B cell (primary cell): ENCODE results near the gene C6orf58. TPM values are rescaled to one million over a fixed set of nuclear protein-coding genes. Genes with fewer than 3 reads are reported as not detected.

Experiments
- ATAC-seq: fragments of 200-7000 bp; cut with Tn5 transposase; one replicate; pipeline ENCODE4 v1.10.0; 2021; ENCODE audit warnings: low read depth, mild to moderate bottlenecking, moderate number of reproducible peaks, moderate library complexity
- CTCF ChIA-PET: fragments of 350-600 bp; sonication (Branson Sonifier 250); formaldehyde crosslinking; loops from one replicate; lab custom pipeline; 2021; ENCODE audit warnings: antibody characterized with exemption, inconsistent platforms; lab: Charles Lee
- POLR2A ChIA-PET: fragments of 350-600 bp; sonication (Branson Sonifier 250); formaldehyde crosslinking; loops from one replicate; lab custom pipeline; 2021; ENCODE audit warnings: antibody characterized with exemption; lab: Charles Lee
- DNase-seq: peaks from one replicate; pipeline ENCODE4 v3.0.0; 2013
- H2AFZ ChIP-seq: 2 replicates; pipeline ENCODE4 v1.6.1; 2012; ENCODE audit warnings: mild to moderate bottlenecking, low read depth, low read length; ENCODE audit not compliant: insufficient read depth, poor library complexity, severe bottlenecking
- H3K27ac ChIP-seq, 2 donors: 1 replicate in 1 of 2; 2 replicates in 1 of 2; pipeline ENCODE4 v1.5.1; 2012 to 2013; ENCODE audit warnings: low read length in 2 of 2, mild to moderate bottlenecking in 2 of 2, moderate library complexity in 1 of 2
- H3K27me3 ChIP-seq, 4 experiments: fragments of 200-600 bp in 1 of 4; sonication (generic) in 1 of 4; replicated peaks in 1 of 4; 1 replicate in 2 of 4; 2 replicates in 2 of 4; pipeline versions ENCODE4 v1.6.1 to v1.7.0; 2013 to 2016; ENCODE audit warnings: low read length in 3 of 4, mild to moderate bottlenecking in 2 of 4, mixed read lengths in 1 of 4, moderate library complexity in 1 of 4; ENCODE audit not compliant: insufficient read depth in 4 of 4, control insufficient read depth in 3 of 4; ENCODE audit errors: control extremely low read depth in 1 of 4
- H3K36me3 ChIP-seq, 2 experiments: replicated peaks in 1 of 2; 1 replicate in 1 of 2; 2 replicates in 1 of 2; pipeline versions ENCODE4 v1.6.1 to v1.7.1; 2013; ENCODE audit warnings: low read length in 1 of 2; ENCODE audit not compliant: insufficient read depth in 2 of 2, control insufficient read depth in 1 of 2; ENCODE audit errors: control extremely low read depth in 1 of 2, extremely low read depth in 1 of 2
- H3K4me1 ChIP-seq, 2 donors: fragments of 200-600 bp in 1 of 2; sonication (generic) in 1 of 2; 1 replicate in 1 of 2; 2 replicates in 1 of 2; pipeline versions ENCODE4 v1.5.1 to v1.6.1; 2013 to 2017; ENCODE audit warnings: low read length in 2 of 2; ENCODE audit not compliant: control insufficient read depth in 2 of 2, insufficient read depth in 2 of 2
- H3K4me2 ChIP-seq: replicated peaks from 2 replicates; pipeline ENCODE3; 2012; ENCODE audit warnings: mild to moderate bottlenecking, low read depth, low read length; ENCODE audit not compliant: poor library complexity, severe bottlenecking
- H3K4me3 ChIP-seq, 5 experiments: fragments of 200-600 bp in 1 of 5; sonication (generic) in 1 of 5; 1 replicate in 3 of 5; 2 replicates in 2 of 5; pipeline versions ENCODE4 v1.5.1 to v1.7.0; 2011 to 2016; ENCODE audit warnings: low read length in 4 of 5, mild to moderate bottlenecking in 4 of 5, low read depth in 2 of 5, control low read depth in 1 of 5, moderate library complexity in 1 of 5; ENCODE audit not compliant: insufficient read depth in 1 of 5; ENCODE audit errors: control extremely low read depth in 1 of 5, extremely low read depth in 1 of 5
- H3K79me2 ChIP-seq: fragments of 200-600 bp; sonication (generic); one replicate; pipeline ENCODE4 v1.6.0; 2016; ENCODE audit warnings: low read length; ENCODE audit not compliant: control insufficient read depth, insufficient read depth
- H3K9ac ChIP-seq: fragments of 200-600 bp; sonication (generic); 2 replicates; pipeline ENCODE4 v1.6.1; 2017; ENCODE audit warnings: mild to moderate bottlenecking, low read length, moderate library complexity
- H3K9me3 ChIP-seq, 3 donors: one replicate each; pipeline versions ENCODE4 v1.6.1 to v1.7.1; 2013; ENCODE audit warnings: low read length in 2 of 3; ENCODE audit not compliant: control insufficient read depth in 2 of 3, insufficient read depth in 1 of 3; ENCODE audit errors: control extremely low read depth in 1 of 3
- H4K20me1 ChIP-seq: 2 replicates; pipeline ENCODE4 v1.6.0; 2012; ENCODE audit warnings: mild to moderate bottlenecking, low read length; ENCODE audit not compliant: insufficient read depth, control insufficient read depth, poor library complexity, severe bottlenecking
- H3K27ac Mint-ChIP-seq: one replicate; pipeline ENCODE4 v1.8.0; 2021; ENCODE audit warnings: mixed read lengths
- H3K27me3 Mint-ChIP-seq: one replicate; pipeline ENCODE4 v1.8.0; 2021; ENCODE audit warnings: mixed read lengths
- H3K4me1 Mint-ChIP-seq: one replicate; pipeline ENCODE4 v1.8.0; 2021; ENCODE audit warnings: mixed read lengths
- H3K4me3 Mint-ChIP-seq: one replicate; pipeline ENCODE4 v1.8.0; 2021; ENCODE audit warnings: mixed read lengths
- H3K9me3 Mint-ChIP-seq: one replicate; pipeline ENCODE4 v1.8.0; 2022; ENCODE audit warnings: mixed read lengths; ENCODE audit not compliant: insufficient read depth
- CTCF ChIP-seq: fragments of 200-600 bp; IDR thresholded peaks from one replicate; pipeline ENCODE4 v1.8.0; 2022; ENCODE audit warnings: antibody characterized with exemption, mild to moderate bottlenecking
- EZH2 ChIP-seq: IDR thresholded peaks from 2 replicates; pipeline ENCODE4 v1.6.1; 2012; ENCODE audit warnings: borderline replicate concordance, low read depth, mild to moderate bottlenecking, moderate library complexity, low read length; ENCODE audit not compliant: insufficient read depth, poor library complexity, severe bottlenecking
- WGBS: methylation state at CpG from one replicate; pipeline ENCODE4 v1.1.5; 2013; ENCODE audit warnings: missing lambda C conversion rate; ENCODE audit not compliant: insufficient coverage; 5-methylcytosine and 5-hydroxymethylcytosine counted together
- intact Hi-C: fragments of 100-400 bp; cut with micrococcal nuclease; formaldehyde crosslinking; loops from one replicate; pipeline ENCODE4 v1.10.0; 2022
- polyA plus RNA-seq: library from polyadenylated mRNA; depleted of rRNA; stranded (reverse); fragments of >200 nt; gene quantifications from 2 replicates; pipeline ENCODE4 v1.2.3, GENCODE V29; 2012
- total RNA-seq, 2 donors: library from RNA; stranded (reverse); fragments of 120-200 nt in 1 of 2; gene quantifications; 1 replicate in 1 of 2; 2 replicates in 1 of 2; pipeline versions ENCODE4 v1.2.3 to v1.2.4, GENCODE V29; 2013 to 2022

Gene C6orf58
- total and polyA plus RNA-seq, 2 donors (not counting 1 experiment from before 2014, with no cell fraction given) = not detected

GRCh38 chr6:127587875-127588274, 10.9 kb downstream of the C6orf58 start:
- no peaks in the 10 kb centered on the region for H3K36me3 ChIP-seq
- WGBS = no CpG with 5 or more reads among the region's 2 CpGs
- no peak for DNase-seq
- Mint-ChIP-seq H3K27ac (no peak overlapping the region), H3K9me3 (no peaks in the 10 kb centered on the region), H3K4me3 (no peak overlapping the region), H3K27me3 (peaks cover 8% of the 10 kb centered on the region), H3K4me1 (no peaks in the 10 kb centered on the region)
- H3K9me3 ChIP-seq = no peaks in the 10 kb centered on the region
- H3K4me1 ChIP-seq = no peaks in the 10 kb centered on the region
- peaks cover 0 to 5% (median 0%) of the 10 kb centered on the region in 4 experiments for H3K27me3 ChIP-seq
- ChIA-PET POLR2A (no interaction called here), CTCF (no interaction called here)
- H2AFZ ChIP-seq = no peak overlapping the region
- H3K4me2 ChIP-seq = no peak overlapping the region
- no peak overlapping the region for H3K27ac ChIP-seq
- no peak overlapping the region for H3K9ac ChIP-seq
- intact Hi-C loops = no loop called here
- no peak overlapping the region for H3K4me3 ChIP-seq
- TF ChIP-seq EZH2 (no peak), CTCF (no peak)
- no peak for ATAC-seq
- no peaks in the 10 kb centered on the region for H4K20me1 ChIP-seq
- no peaks in the 10 kb centered on the region for H3K79me2 ChIP-seq

- Histone ChIP-seq H3K36me3 (no peaks in the 10 kb centered on the region), H3K79me2 (no peaks in the 10 kb centered on the region), H3K9ac (no peak overlapping the region), H3K4me3 (no peak overlapping the region), H3K27ac (no peak overlapping the region), H3K4me2 (no peak overlapping the region), H3K4me1 (no peaks in the 10 kb centered on the region), H3K27me3 (peaks cover 0 to 5% (median 0%) of the 10 kb centered on the region in 4 experiments), H3K9me3 (no peaks in the 10 kb centered on the region), H2AFZ (no peak overlapping the region), H4K20me1 (no peaks in the 10 kb centered on the region)
- Mint-ChIP-seq H3K4me3 (no peak overlapping the region), H3K27me3 (peaks cover 8% of the 10 kb centered on the region), H3K27ac (no peak overlapping the region), H3K9me3 (no peaks in the 10 kb centered on the region), H3K4me1 (no peaks in the 10 kb centered on the region)
- intact Hi-C loops = no loop called here
- no peak for ATAC-seq
- ChIA-PET CTCF (no interaction called here), POLR2A (no interaction called here)
- TF ChIP-seq EZH2 (no peak), CTCF (no peak)
- no peak for DNase-seq
Observed at GRCh38 chr6:127589135-127589534, 12.2 kb downstream of the C6orf58 start.
